ENCODE results near the gene SNAI3. TPM values are rescaled to one million over a fixed set of nuclear protein-coding genes. Genes with fewer than 3 reads are reported as not detected.

SNAI3 gene
- total RNA-seq, 1 donor from 2014 or later = 0.28 TPM

DNA sequence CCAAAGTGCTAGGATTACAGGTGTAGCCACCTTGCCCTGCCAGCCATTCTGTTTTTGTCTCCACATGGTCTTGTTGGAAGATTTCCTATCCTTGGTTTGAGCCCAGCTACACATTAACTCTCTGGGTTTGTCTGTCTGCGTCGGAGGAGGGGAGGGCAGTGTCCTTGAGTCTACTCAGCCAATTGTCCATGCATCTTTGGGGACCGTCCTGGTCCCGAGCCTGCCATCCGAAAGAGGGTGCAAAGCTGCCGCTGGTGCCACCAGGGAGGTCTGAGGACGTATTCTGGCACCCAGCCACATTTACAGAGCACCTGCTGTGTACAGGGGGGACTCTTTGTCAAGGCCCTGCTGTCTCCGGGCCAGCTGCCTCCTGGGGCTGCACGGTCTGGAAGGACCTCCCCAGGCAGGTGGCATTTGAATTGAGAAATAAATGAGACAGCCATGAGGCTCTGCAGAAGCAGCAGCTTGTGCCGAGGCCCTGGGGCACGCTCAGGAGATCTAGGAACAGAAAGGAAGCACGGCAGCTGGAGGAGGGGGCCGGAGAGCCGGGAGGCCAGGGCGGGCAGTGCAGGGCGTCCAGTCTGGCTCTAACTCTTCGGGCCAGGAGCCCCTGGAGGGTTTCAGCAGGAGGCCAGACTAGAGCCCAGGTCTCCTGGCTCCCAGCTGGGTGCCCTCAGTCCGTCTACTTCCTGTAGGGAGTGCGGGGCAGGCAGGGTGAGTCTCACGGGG, 36.9 kb downstream of the SNAI3 start:
- ATAC-seq = no peak

DNA sequence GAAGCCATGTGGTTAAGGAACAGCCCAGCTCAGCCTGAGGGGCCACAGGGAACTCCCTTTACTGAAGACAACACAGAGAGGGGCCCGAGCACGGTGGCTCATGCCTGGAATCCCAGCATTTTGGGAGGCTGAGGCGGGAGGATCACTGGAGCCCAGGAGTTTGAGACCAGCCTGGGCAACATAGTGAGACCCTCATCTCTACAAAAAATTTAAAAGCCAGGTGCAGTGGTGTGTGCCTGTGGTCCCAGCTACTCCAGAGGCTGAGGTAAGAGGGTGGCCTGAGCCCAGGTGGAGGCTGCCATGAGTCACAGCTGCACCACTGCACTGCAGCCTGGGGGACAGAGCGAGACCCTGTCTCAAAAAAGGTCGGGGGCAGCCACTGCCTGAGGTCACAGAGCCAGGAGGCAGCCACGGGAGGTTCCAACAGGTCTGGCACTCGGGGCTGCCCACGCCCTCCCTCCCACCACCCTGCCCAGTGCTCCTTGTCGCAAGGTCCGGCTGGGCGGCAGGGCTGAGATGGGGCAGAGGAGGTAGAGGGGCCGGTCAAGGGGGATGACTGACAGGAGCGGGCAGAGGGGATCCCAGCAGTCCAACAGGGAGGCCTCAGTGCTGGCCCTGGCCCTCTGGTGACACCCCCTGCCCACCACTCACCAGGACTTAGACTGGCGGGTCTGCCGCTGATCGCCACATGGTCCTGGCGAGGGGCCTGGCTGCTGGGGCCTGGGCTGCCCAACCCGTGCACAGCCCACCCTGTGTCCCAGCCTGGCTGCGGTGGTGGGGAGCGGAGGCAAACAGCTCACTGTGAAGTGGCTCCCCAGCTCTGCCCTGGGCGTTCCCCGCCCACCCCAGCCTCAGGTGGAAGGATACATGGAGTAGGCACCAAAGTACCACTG, 38.9 kb downstream of the SNAI3 start:
- no peak for ATAC-seq

DNA sequence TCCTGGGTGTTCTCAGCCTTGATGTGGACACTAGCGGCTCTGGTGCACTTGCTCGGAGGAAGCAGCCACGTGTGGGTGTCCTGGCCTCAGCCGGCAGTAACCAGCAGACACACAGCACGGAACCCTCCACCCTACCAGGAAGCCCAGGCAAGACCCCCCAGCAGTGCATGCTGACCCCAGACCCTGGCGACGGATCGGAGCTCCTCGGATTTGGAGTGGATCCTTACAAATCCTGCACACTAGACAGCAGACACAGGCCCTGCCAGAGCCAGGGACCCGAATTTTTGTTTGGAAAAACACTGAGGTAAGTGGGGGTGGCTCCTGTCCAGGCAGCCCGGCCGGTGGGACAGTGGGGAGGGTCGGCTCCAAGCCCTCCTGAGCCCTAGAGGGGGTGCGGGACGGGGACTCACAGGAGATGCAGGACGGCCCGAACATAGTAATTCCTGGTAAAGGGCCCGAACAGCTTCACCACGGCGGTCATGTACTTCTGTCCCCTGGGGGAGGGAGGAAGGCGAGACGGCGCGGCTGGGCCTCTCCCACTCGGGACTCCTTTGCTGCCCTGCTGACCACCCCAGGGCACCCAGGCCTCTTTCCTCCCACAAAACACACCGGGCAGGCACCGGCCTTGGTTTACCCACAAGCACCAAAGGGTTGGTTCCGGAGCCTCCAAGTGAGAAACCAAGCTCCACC, 39.8 kb downstream of the SNAI3 start:
- no peak for ATAC-seq

DNA sequence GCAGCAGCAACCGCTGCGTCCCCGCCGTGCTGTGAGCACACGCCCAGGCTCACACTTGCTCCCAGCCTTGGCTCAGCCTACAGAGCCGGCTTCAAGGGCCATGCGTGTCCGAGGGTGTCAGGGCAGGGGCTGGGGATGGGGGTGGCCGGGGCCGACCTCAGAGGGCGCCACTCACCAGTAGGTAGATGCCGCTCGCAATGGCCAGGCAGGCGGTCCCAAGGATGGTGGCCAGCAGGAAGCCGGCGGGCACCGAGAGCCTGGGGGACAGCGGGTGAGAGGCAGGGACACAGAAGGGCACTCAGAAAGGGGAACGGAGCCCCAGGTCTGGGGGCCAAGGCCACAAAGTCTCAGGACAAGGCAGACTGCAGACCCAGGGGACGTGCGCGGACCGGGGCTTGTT, 40.4 kb downstream of the SNAI3 start:
- ATAC-seq = no peak

DNA sequence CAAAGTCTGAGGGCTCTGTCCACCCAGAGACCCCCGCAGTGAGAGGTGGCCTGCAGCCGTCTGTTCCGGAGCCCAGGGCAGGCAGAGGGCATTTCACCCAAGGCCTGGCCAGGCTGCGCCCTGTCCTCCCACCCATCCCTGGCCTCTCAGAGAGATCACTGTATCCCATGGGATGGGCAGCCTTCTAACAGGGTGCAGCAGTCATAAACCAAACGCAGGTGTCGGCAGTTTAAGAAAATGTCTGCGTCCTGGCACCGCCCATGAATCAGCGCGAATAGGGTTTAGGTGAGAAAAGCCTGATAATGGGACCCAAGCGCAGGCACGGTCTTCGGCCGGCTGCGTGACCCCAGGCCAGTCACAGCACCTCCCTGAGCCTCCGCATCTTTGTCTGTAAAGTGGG, 40.9 kb downstream of the SNAI3 start:
- no peak for ATAC-seq

DNA sequence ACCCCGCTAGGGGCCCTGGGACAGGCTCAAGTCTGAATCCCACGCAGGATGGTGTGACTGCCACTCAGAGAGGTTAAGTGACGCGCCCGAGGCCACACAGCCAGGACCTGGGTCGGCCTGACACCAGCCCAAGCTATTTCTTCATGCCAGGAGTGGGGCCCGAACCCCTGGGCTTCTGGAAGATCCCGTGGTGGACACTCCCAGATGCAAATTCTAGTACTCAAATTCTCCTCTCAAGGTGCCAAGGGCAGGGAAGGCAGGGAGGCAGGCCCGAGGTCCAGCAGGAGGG, 42.7 kb downstream of the SNAI3 start:
- ATAC-seq = no peak

DNA sequence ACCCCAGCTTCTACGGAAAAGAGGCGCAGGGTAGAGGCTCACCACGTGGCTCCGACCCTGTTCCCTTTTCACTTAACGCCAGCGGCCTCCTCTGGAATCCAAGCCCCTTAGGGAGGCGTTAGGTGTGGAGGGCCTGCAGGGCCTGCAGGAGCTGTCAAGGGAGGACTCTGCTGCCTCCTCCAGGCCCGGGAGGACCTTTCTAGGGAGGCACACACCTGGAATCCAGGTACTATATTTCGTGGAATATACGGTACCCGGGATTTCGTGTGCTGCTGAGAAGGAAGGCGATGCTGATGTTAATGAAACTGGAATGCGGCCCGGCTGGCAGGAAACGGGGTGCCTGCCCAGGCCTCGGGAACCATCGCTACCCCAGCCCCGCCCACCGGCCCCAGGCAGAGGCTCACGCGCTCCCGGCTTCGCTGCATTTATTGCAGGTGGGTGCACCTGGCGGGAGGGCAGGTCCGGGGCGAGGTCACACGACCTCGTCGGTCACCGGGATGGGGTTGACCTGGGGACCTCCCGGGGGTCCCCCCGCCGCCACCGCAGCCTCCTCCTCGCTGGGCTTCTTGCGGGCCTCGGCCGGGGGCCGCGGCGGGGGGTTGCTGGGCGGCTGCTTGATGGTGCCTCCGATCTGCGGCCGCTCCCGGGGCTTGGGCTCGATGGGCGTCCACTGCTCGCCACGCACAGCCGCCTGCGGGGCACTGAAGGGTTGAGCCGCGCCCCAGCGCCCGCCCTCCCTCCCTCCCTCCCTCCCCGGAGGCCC, 43.2 kb downstream of the SNAI3 start:
- ATAC-seq = no peak

DNA sequence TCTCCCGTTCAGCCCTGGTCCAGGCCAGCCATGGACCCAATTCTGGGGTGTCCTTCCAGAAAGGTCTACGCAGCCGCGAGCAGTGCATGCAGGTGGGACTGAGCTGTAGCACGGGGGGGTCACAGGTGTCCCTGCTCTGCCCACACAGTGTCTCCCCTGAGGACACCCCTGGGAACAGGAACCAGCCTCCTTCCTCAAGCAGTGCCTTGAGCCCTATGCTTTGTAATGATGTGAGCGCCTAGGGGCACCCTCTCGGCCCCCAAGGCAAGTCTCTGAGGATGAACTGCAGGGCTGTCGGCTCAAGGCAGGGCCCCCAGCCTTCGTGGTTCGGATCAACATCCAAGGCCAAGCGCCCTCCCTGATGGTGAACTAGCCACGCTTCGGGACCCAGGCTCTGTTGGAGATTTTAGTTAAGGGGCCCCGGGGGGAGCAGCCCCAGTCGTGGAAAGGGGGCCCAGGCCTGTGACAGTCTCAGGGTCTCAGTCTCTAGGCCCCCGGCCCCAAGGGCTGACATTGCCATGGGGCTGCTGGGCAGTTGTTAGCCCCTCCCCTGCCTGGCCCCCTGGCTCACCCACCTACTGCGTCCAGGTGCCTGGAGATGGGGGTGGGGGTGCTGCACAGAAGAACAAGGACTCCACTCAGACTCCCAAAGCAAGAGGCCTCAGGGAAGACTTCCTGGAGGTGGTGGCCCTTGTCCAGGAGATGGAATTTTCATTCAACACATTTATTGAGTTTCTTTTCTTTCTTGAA, 45.6 kb downstream of the SNAI3 start:
- peak; percentile 2 for ATAC-seq

DNA sequence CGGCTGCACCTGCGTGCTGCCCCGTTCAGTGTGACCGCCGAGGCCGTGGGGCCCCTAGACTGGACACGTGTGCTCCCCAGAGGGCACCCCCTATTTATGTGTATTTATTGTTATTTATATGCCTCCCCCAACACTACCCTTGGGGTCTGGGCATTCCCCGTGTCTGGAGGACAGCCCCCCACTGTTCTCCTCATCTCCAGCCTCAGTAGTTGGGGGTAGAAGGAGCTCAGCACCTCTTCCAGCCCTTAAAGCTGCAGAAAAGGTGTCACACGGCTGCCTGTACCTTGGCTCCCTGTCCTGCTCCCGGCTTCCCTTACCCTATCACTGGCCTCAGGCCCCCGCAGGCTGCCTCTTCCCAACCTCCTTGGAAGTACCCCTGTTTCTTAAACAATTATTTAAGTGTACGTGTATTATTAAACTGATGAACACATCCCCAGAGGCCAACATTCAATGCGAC, 46.2 kb downstream of the SNAI3 start:
- no peak for ATAC-seq

DNA sequence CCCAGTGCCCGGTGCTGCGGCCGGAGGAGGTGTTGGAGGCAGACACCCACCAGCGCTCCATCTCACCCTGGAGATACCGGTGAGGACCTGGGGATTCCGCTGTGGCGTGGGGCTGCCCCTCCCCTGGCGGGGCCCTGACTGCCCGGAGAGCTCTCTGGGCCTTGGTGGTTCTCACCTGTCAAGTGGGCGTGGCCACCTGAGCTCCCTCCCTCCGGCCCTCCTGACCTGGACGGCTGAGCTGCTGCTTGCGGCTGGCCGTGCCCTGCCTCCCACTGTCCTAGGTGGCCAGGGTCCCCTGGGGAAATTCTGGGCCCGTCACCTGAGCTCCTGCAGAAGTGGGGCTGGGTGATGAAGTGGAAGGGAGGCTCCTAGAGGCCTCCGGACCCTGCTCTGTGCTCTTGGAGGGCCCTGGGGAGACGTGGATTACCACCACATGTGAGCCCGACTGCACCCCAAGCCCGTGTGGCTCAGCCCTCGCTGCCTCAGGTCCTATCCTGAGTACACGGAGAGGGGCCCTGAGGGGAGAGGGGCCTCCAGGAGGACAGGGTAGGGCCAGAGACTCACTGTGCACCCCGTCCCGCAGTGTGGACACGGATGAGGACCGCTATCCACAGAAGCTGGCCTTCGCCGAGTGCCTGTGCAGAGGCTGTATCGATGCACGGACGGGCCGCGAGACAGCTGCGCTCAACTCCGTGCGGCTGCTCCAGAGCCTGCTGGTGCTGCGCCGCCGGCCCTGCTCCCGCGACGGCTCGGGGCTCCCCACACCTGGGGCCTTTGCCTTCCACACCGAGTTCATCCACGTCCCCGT, 46.9 kb downstream of the SNAI3 start:
- peak; percentile 2 for ATAC-seq

DNA sequence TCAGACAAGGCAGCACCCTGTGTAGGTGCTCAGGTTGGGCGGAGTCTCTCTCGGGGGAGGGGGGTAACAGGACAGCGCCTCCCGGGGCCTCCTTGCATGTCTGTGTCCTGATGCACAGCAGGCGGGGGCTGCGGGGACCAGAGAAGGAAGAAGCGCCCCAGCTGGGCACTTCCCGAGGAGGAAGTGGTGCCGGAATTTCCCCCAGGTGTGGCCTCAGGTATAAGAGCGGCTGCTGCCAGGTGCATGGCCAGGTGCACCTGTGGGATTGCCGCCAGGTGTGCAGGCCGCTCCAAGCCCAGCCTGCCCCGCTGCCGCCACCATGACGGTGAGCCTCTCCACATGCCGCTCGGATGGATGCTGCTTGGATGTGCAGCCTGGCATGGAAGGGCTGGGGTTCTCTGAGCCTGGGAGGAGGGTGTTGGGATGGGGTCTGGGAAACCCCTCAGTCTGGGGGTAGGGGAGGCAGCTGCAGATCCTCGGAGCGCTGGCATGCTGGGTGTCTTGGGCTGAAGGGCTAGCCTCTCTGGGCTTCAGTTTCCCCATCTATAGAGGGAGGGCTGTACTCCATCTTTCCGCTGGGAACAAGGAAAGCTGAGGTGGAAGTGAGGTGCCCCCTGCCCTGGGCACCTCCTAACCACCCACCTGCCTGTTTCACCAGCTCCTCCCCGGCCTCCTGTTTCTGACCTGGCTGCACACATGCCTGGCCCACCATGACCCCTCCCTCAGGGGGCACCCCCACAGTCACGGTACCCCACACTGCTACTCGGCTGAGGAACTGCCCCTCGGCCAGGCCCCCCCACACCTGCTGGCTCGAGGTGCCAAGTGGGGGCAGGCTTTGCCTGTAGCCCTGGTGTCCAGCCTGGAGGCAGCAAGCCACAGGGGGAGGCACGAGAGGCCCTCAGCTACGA, 47.7 kb downstream of the SNAI3 start, which contains the start of gene IL17C:
Gene IL17C, plus strand, starts transcription at position 250 of the 908 bp plus-strand sequence. Its CDS starts 70 bp downstream, at position 320.
- no peak for ATAC-seq

DNA sequence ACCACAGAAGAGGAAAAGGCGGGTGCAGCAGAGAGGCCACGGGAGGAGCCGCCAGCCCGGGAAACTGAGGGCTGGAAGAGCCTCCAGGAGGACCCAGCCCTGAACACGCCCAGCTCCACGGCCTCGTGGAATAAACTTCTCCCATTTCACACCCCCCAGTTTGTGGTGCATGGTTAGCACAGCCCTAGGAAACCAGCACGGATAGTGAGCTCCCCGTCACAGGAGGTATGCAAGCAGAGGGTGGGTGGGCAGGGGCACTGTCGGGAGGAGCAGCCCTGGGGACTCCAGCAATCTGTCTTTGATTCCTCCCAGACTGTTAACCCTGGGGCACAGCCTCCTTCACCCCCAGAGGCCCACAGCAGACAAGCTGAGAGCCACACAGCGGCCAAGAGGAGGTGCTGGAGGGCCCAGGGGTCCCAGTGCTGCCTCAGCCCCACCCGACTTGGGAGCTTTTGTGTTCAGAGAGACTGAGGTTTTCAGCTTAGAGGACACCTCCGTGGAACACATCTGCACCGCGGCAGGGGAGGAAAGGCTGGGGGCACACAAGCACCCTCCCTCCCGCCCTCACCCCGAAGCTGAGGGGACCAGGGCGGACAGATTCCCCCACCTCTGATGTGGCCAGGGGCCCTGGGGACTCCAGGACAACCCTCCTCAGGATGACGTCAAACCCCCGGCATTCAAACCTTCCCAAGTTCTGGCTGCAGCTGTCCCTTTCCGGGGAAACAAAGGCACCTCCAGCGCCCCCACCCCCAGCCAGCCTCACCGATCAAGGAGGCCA, 49.6 kb downstream of the SNAI3 start:
- ATAC-seq = no peak

DNA sequence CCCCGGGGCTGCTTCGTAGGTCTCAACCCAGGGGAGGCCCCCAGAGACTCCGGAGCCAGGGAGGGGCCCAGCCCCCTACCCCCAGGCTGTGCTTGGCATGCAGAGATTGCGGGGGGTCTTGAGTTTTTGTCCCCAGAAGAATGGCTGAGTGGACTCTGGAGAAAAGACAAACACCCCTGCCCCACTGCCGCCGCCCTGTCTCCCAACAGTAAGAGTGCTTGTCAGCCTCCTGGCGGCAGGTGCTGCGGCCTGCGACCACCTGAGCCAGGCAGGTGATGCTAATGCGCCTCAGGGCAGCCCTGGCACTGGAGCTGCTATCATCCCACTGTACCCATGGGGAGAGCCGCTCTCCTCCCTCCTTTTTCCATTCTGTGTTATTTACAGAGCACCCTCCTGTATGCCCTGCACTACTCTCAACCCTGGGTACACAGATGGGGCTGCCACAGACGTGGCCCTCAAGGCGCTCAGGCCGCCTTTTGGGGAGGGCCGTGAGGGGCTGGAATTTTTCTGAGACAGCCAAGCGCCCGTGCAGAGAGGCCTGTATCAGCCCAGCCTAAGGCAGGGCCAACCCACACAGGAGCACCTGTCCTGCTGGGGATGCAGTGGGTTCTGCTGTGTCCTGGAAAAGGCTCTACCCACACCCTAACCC, 50.5 kb downstream of the SNAI3 start:
- no peak for ATAC-seq

DNA sequence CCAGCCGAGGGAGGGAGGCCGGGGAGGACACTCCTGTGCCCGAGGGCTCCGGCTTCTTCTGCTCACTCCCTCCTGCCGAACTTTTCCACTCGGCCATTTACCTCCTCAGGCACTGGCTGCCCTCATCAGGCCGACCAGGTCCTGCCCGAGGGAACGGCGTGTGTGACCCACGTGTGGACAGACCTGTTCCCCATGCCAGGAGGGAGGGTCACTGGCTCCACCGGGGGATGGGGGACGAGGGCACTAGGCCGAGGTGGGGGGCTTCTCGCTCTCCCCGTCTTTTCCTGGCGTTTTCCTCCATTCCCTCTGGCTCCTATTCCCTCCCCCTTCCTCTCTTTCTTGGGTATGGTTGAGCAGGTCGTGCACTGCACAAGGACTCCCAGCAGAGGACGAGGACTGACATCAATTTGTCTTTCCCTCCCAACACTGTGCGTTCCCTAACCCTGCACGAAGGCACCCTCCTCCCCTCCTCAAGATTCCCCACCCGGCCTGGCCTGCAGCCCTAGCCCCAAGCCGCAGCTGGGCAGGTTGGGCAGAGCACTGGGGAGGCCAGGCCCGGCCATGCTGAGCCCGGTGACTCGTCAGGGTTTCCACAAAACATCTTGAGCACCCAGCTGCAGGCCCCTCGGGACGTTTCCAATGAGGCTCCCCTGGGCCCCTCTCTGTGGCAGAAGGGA, 51.2 kb downstream of the SNAI3 start:
- ATAC-seq = no peak

DNA sequence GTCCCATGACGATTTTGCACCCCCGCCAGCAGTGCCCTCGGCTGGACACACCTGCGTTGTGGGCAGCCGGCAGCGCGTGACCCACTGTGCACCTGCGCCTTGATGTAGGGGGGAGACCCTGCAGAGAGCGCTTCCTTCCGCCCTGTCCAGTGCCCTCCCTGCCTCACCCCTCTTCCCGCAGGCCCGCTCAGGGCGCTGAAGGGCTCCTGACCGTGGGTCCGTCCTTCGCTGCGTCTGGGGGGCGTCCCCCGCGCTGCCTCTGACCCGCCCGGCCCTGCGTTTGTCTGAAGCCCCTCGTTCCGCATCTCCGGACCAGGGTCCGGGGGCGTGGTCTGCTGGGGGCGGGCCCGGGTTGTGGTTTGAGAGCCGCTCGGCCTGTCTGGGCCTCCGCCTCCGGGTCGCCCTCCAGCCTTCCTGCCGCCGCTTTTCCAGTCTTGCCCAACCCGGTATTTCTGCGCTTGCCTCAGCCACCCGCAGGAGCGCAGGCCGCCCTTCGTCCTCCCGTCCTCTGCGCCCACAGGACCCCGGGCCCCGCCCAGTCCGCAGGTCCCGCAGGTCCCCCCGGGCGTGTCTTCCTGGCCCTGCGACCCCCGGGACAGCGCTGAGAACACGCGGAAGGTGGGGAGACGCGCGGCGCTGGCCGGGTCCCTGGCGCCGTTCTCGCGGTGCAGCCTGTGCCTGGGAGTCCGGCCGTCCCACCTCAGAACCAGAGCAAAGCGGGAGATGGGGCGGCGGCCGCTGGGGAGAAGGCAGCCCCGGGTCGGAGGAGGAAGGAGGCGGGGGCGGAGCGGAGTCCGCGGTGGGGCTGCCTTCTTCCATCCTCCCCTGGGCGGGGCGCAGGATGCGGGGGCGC, 51.9 kb downstream of the SNAI3 start:
- peak; percentile 46 for ATAC-seq

DNA sequence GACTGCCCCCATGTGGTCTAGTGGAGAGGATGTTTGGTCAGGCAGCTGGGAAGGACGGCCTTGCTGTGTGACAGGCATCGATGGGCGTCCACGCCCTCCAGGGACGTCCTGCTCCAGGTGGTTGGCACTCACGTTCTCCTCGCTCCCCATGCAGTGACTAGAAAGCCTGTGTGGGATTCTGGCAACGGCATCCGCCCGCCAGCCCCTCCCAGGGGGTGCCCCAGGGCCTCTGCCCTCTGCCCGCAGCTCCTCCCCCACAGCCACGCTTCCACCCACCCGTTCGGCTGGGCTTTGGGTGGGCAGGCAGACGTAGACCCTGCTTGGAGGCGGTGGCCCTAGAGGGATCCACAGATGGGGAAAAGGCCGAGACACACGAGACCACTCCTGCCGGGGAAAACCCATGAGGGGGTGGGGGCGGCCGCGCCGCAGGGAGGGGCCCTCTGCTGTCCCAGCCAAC, 52.6 kb downstream of the SNAI3 start:
- ATAC-seq = peak; percentile 42

DNA sequence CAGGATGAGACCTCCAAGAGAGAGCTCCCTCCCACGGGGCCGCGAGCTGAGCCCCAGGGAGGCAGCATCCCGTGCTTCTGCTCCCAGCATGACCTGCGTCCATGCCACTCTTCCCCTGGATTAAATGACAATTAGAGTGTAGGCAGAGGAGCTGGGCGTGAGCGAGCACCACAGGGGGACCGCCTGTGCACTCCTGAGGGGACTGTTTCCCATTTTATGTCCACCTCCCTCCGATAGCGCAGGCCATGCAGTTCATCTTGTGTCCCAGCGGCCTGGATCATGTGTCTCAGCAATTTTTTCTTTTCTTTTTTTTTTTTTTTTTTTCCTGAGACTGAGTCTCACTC, 53.7 kb downstream of the SNAI3 start:
- no peak for ATAC-seq

All from esophagus mucosa (tissue), 1 donor.